Neuron (in vitro differentiated cells): ENCODE data around the gene UTP25.

Source experiments
- H2AFZ ChIP-seq: one replicate; pipeline ENCODE4 v1.6.1; 2013; ENCODE audit warnings: low read depth, mild to moderate bottlenecking, inconsistent platforms, low read length, moderate library complexity
- H3K27me3 ChIP-seq: one replicate; pipeline ENCODE4 v1.6.1; 2013; ENCODE audit warnings: low read length; ENCODE audit not compliant: insufficient read depth
- H3K36me3 ChIP-seq: one replicate; pipeline ENCODE4 v1.6.1; 2013; ENCODE audit warnings: low read length; ENCODE audit not compliant: insufficient read depth
- H3K4me1 ChIP-seq: one replicate; pipeline ENCODE4 v1.6.1; 2013; ENCODE audit warnings: low read length; ENCODE audit not compliant: insufficient read depth
- H3K4me3 ChIP-seq: 2 replicates; pipeline ENCODE4 v1.5.1; 2013; ENCODE audit warnings: mild to moderate bottlenecking, low read length, moderate library complexity
- H3K9me3 ChIP-seq: one replicate; pipeline ENCODE4 v1.6.1; 2013; ENCODE audit warnings: low read length

Gene UTP25, protein sequence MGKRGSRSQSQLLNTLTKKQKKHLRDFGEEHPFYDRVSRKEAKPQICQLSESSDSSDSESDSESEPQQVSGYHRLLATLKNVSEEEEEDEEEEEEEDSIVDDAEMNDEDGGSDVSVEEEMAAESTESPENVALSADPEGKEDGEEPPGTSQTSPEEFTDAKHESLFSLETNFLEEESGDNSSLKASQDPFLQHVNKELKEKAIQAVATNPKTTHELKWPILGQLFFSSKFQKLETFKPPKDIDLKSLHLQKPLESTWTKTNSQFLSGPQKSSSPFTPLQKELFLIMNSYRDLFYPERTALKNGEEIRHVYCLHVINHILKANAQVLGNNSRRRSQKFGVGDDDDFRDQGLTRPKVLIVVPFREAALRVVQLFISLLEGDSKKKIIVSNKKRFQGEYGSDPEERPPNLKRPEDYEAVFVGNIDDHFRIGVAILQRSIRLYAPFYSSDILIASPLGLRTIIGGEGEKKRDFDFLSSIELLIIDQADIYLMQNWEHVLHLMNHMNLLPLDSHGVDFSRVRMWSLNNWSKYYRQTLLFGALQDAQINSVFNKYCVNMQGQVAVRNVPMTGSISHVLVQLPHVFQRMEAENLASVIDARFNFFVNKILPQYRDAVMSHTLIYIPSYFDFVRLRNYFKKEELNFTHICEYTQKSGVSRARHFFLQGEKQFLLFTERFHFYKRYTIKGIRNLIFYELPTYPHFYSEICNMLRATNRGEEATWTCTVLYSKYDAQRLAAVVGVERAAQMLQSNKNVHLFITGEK

DNA sequence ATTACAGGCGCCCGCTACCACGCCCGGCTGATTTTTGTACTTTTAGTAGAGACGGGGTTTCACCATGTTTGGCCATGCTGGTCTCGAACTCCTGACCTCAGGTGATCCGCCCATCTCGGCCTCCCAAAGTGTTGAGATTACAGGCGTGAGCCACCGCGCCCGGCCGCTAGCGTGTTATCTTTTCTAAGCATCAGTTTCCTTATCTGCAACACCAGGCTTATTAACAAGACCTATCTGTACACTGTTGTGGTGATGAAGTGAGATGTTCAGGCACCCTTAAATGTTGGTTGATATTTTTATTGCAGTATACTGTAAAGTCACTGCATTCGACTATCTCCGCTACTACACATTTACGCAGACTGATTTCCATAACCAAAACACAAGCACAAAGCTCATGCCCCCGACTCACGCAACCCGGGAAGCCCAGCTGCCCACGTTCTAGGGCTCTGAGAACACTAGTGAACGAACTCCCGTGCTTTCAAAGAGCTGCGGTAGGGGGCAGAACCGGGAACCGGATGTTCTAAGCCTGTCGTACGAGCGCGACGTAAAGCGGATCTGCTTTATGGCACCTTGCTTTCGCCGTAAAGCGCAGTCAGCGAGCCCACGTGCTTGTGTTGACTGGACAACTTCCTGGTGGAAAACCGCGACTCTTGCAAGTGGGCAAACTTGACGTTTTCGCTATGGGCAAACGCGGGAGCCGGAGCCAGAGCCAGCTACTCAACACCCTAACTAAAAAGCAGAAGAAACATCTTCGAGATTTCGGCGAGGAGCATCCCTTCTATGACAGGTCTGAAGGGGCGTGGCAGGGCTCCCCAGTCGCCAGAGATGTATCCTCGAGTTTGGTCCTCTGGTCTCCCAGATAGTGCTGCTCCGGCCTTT, at the start of gene UTP25:
UTP25 (plus strand) TSS at position 589 of the 879 bp plus-strand sequence; CDS start at position 681, 92 bp downstream.
- Histone ChIP-seq H3K36me3 (peaks cover 15% of the 10 kb centered on the region), H3K9me3 (no peaks in the 10 kb centered on the region), H2AFZ (peak within 1 kb of the TSS; percentile 60), H3K27me3 (no peaks in the 10 kb centered on the region), H3K4me3 (peak within 1 kb of the TSS; percentile 91), H3K4me1 (no peaks in the 10 kb centered on the region)

- no peak overlapping the region for H2AFZ ChIP-seq
- no peaks in the 10 kb centered on the region for H3K27me3 ChIP-seq
- peaks cover under 1% of the 10 kb centered on the region for H3K4me1 ChIP-seq
- H3K4me3 ChIP-seq = no peak overlapping the region
- H3K36me3 ChIP-seq = no peaks in the 10 kb centered on the region
- H3K9me3 ChIP-seq = no peaks in the 10 kb centered on the region
These were observed 49.7 kb upstream of the UTP25 start for GRCh38 chr1:209778102-209778501.

- H3K36me3 ChIP-seq = no peaks in the 10 kb centered on the region
- H3K4me1 ChIP-seq = peaks cover 11% of the 10 kb centered on the region
- H3K9me3 ChIP-seq = no peaks in the 10 kb centered on the region
- H2AFZ ChIP-seq = no peak overlapping the region
- no peaks in the 10 kb centered on the region for H3K27me3 ChIP-seq
- no peak overlapping the region for H3K4me3 ChIP-seq
These were observed 47.5 kb upstream of the UTP25 start for GRCh38 chr1:209780268-209780667.

DNA sequence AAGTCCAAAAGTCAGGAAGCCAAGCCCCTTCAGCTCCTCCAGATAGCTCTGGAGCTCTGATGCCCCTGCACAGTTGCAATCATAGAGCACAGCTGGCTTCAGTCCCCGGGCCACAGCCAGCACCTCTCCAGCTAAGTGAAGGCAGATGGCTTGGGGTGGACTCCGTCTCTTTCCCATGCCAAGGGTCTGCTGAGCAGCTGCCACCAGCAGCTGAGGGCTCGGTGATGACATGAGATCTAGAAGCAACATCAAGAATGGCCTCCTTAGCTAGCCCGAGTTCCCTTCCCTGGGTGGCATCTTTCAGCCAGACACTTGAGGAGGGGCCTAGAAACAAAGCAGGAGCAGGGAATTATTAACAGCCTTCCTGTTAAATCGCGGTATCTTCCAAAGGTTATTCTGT, 44.4 kb upstream of the UTP25 start:
- Histone ChIP-seq H3K4me1 (peaks cover 11% of the 10 kb centered on the region), H3K9me3 (no peaks in the 10 kb centered on the region), H2AFZ (no peak overlapping the region), H3K27me3 (peaks cover 6% of the 10 kb centered on the region), H3K4me3 (peak overlapping the region; percentile 80), H3K36me3 (no peaks in the 10 kb centered on the region)

GRCh38 chr1:209784265-209785169, 43.3 kb upstream of the UTP25 start, which contains the start of gene C1orf74:
C1orf74 (minus strand) TSS chr1:209784559; CDS start chr1:209783634, 925 bp downstream.
- H2AFZ ChIP-seq = peak within 1 kb of the TSS; percentile 74
- peak within 1 kb of the TSS; percentile 80 for H3K4me3 ChIP-seq
- peaks cover 11% of the 10 kb centered on the region for H3K4me1 ChIP-seq
- peaks cover 13% of the 10 kb centered on the region for H3K27me3 ChIP-seq
- H3K9me3 ChIP-seq = no peaks in the 10 kb centered on the region
- H3K36me3 ChIP-seq = no peaks in the 10 kb centered on the region

DNA sequence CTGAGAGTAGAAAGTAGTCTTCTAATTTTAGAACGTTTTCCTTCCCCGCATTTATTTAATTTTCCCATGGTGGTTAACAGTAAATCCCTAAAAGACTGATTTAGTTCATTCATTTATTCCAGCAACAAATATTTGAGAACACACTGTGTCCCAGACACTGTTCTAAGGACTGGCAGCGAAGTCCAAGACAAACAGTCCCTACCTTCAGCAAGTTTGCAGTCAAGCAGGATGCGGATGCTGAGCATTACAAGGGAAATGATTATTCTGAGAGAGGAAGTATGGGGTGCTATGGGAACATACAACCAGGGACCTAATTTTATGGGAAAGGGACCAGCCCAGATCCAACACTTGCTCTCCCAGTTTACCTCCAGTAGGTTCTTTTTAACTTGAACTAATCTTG, 42.2 kb upstream of the UTP25 start:
- Histone ChIP-seq H3K4me3 (no peak overlapping the region), H3K27me3 (peaks cover 18% of the 10 kb centered on the region), H2AFZ (no peak overlapping the region), H3K36me3 (no peaks in the 10 kb centered on the region), H3K4me1 (peaks cover 11% of the 10 kb centered on the region), H3K9me3 (no peaks in the 10 kb centered on the region)

DNA sequence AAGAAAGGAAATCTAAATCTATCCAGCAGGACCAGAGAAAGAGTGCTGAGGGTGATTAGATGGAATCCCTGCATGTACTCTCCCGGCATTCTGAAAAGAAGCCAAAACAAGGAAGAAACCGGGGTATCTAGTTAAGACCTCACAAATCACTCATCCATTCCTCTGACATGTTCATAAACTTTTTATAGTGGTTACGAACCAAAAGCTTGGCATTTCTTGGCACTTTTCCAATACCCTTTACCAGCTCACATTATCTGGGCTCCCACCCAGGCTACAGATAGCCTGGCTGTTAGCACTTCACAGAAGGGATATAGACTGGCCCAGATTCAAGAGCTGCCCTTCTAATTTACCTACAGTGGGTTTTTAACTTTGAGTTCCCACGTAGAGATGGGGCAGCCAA, 41.6 kb upstream of the UTP25 start:
- Histone ChIP-seq H3K36me3 (no peaks in the 10 kb centered on the region), H3K9me3 (no peaks in the 10 kb centered on the region), H3K4me1 (peaks cover 11% of the 10 kb centered on the region), H3K27me3 (peaks cover 23% of the 10 kb centered on the region), H3K4me3 (no peak overlapping the region), H2AFZ (no peak overlapping the region)

DNA sequence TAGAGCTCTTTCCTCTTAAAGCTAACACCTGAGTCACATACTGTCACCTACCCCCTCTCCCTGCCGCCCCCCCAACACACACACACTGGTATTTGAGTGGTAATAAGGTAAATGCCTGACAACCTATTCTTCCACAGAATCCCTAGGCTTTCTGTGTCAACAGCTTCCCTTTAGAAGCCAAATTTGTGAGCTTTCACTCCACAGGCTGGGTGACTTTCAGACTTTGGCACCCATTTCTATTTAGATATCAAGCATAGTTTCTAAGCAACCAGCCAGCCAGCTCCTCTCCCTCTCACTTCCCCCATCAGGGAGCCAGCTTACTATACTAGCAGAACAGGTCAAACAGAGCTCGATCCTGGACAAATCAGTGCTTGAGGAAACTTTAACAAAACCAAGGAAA, 40.2 kb upstream of the UTP25 start:
- Histone ChIP-seq H3K36me3 (no peaks in the 10 kb centered on the region), H3K9me3 (no peaks in the 10 kb centered on the region), H3K27me3 (peaks cover 37% of the 10 kb centered on the region), H3K4me3 (no peak overlapping the region), H2AFZ (no peak overlapping the region), H3K4me1 (peaks cover 11% of the 10 kb centered on the region)

GRCh38 chr1:209789245-209789644, 38.5 kb upstream of the UTP25 start:
- H2AFZ ChIP-seq = no peak overlapping the region
- H3K9me3 ChIP-seq = no peaks in the 10 kb centered on the region
- peaks cover 5% of the 10 kb centered on the region for H3K4me1 ChIP-seq
- no peak overlapping the region for H3K4me3 ChIP-seq
- H3K27me3 ChIP-seq = peaks cover 39% of the 10 kb centered on the region
- H3K36me3 ChIP-seq = no peaks in the 10 kb centered on the region

- Histone ChIP-seq H2AFZ (no peak overlapping the region), H3K4me1 (no peaks in the 10 kb centered on the region), H3K9me3 (no peaks in the 10 kb centered on the region), H3K4me3 (no peak overlapping the region), H3K36me3 (no peaks in the 10 kb centered on the region), H3K27me3 (peaks cover 44% of the 10 kb centered on the region)
These were observed 37.2 kb upstream of the UTP25 start for GRCh38 chr1:209790286-209791193.

GRCh38 chr1:209791920-209792319, 35.9 kb upstream of the UTP25 start:
- Histone ChIP-seq H3K9me3 (no peaks in the 10 kb centered on the region), H3K27me3 (peaks cover 50% of the 10 kb centered on the region), H2AFZ (no peak overlapping the region), H3K4me3 (no peak overlapping the region), H3K4me1 (no peaks in the 10 kb centered on the region), H3K36me3 (no peaks in the 10 kb centered on the region)
